Esophagus squamous epithelium (tissue), 5 donors: Measurements from ENCODE around the gene ABCC1. TPM values are rescaled to one million over a fixed set of nuclear protein-coding genes. Genes with fewer than 3 reads are reported as not detected.
A peak's percentile ranks its signal among the peaks of the same experiment; 100 is the strongest.

Source experiments
- DNase-seq: peaks from one replicate; lab custom pipeline; 2025; lab: John Stamatoyannopoulos, UW
- H3K27ac ChIP-seq, 4 donors: fragments of 200-600 bp; sonication (generic); one replicate each; pipeline ENCODE4 v1.5.1; 2016 to 2019; ENCODE audit warnings: mild to moderate bottlenecking in 1 of 4
- H3K27me3 ChIP-seq, 4 donors: fragments of 200-600 bp; sonication (generic); 1 replicate in 3 of 4; 2 replicates in 1 of 4; pipeline versions ENCODE4 v1.5.1 to v1.6.0; 2017 to 2021; ENCODE audit warnings: antibody characterized with exemption in 1 of 4
- H3K36me3 ChIP-seq, 3 donors: fragments of 200-600 bp; sonication (generic); one replicate each; pipeline ENCODE4 v1.5.1; 2016 to 2019
- H3K4me1 ChIP-seq, 3 donors: fragments of 200-600 bp; sonication (generic); one replicate each; pipeline ENCODE4 v1.5.1; 2017 to 2019
- H3K4me3 ChIP-seq, 4 donors: fragments of 200-600 bp; sonication (generic); 1 replicate in 3 of 4; 2 replicates in 1 of 4; pipeline ENCODE4 v1.5.1; 2016 to 2019; ENCODE audit warnings: mild to moderate bottlenecking in 2 of 4, moderate library complexity in 1 of 4
- H3K9me3 ChIP-seq, 3 donors: fragments of 200-600 bp; sonication (generic); one replicate each; pipeline ENCODE4 v1.5.1; 2016 to 2019
- POLR2A ChIP-seq, 4 donors: fragments of 450-650 bp; IDR thresholded peaks; one replicate each; pipeline ENCODE4 v1.6.1; 2017; ENCODE audit warnings: antibody characterized with exemption in 4 of 4, mild to moderate bottlenecking in 4 of 4, moderate library complexity in 3 of 4
- WGBS, 2 donors: methylation state at CpG; one replicate each; pipeline ENCODE4 v1.1.5; 2018; 5-methylcytosine and 5-hydroxymethylcytosine counted together
- intact Hi-C: fragments of 100-400 bp; cut with DNase I; formaldehyde crosslinking; loops from one replicate; pipeline ENCODE4 v1.15.0; 2022
- total RNA-seq, 4 donors: library from RNA; depleted of rRNA; stranded (reverse); fragments of >200 nt; gene quantifications; one replicate each; pipeline ENCODE4 v1.1.0, GENCODE V29; 2016
- TF ChIP-seq, protein P1 (sequence below), 6 experiments: fragments of 450-650 bp in 4 of 6; fragments of 200-600 bp in 2 of 6; sonication (generic) in 2 of 6; IDR thresholded peaks; one replicate each; pipeline ENCODE4 v1.5.1; 2016 to 2019; ENCODE audit warnings: antibody characterized with exemption in 6 of 6, mild to moderate bottlenecking in 4 of 6, moderate library complexity in 4 of 6
- donor health status: DM: yes; HTN: yes; CAD: no.

ABCC1 gene
- total RNA-seq, 4 donors from 2014 or later = 22.9 to 56.7 (median 46.9) TPM

DNA sequence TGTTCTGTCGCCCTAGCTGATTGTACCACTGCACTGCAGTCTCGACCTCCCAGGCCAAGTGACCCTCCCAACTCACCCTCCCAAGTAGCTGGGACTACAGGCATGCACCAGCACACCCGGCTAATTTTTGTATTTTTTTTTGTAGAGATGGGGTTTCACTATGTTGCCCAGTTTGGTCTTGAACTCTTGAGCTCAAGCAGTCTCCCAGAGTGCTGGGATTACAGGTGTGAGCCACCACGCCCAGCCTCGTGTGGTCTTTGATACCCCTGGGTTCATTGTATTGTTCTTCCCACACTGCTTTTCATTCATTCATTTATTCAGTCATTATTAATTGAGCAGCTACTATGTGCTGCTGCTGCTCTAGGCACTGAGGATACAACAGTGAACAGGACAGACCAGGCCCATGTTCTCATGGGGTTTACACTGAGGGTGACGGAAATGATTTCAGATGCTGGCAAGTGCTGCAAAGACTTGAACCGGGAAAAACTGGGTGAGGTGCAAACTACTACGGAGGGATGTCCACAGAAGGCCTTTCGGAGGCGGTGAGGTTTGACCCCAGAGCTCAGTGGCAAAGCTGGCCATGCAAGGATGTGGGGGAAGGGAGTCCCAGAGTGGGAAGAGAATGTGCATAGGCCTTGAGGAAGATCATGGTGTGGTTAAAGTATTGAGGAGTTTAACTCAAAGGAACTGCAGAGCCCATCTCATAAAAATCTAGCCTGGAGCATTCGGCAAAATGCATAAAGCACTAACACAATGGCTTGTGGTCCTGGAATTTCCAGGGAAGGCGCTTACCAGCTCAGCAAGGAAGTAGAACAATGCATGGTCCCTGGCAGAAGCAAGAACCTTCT, 10.9 kb downstream of the ABCC1 start:
- intact Hi-C loops = no loop called here
- no peaks in the 10 kb centered on the region for H3K36me3 ChIP-seq
- H3K4me3 ChIP-seq = no peak overlapping the region
- H3K9me3 ChIP-seq = no peaks in the 10 kb centered on the region
- peaks cover 19 to 92% (median 41%) of the 10 kb centered on the region in 3 donors for H3K4me1 ChIP-seq
- no peak for TF ChIP-seq POLR2A (IDR thresholded peaks at IDR 0.05)
- TF ChIP-seq, protein P1, sequence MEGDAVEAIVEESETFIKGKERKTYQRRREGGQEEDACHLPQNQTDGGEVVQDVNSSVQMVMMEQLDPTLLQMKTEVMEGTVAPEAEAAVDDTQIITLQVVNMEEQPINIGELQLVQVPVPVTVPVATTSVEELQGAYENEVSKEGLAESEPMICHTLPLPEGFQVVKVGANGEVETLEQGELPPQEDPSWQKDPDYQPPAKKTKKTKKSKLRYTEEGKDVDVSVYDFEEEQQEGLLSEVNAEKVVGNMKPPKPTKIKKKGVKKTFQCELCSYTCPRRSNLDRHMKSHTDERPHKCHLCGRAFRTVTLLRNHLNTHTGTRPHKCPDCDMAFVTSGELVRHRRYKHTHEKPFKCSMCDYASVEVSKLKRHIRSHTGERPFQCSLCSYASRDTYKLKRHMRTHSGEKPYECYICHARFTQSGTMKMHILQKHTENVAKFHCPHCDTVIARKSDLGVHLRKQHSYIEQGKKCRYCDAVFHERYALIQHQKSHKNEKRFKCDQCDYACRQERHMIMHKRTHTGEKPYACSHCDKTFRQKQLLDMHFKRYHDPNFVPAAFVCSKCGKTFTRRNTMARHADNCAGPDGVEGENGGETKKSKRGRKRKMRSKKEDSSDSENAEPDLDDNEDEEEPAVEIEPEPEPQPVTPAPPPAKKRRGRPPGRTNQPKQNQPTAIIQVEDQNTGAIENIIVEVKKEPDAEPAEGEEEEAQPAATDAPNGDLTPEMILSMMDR (IDR thresholded peaks at IDR 0.05) = no peak
- no peaks in the 10 kb centered on the region for H3K27me3 ChIP-seq
- DNase-seq = no peak
- 60 to 85% methylated on average over 11 to 12 of the region's 12 CpGs for WGBS, 2 donors
- peak overlapping the region in 3 of 4 donors; percentile 40 to 57 (median 44) for H3K27ac ChIP-seq

DNA sequence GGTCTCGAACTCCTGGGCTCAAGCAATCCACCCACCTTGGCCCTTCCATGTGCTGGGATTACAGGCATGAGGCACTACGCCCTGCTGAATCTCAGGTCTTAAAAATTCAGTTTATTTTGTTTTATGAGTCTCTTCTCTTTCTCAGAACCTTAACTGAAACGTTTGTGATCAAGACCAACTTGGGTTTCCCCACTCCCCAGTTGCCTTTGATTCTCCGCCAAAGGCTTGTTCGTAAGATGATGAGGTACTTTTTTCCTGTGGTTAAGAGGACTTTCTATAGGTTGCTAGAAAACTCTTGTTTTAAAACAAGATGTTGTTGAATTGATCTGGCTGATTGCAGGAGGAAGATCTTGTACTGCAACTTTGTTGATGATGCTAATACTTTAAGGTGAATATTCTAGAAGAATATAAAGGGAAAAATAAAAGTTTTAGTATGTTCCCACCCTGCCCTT, 11.7 kb downstream of the ABCC1 start:
- Histone ChIP-seq H3K4me3 (peak overlapping the region in 1 of 4 donors; percentile 0), H3K4me1 (peaks cover 19 to 99% (median 47%) of the 10 kb centered on the region in 3 donors)

DNA sequence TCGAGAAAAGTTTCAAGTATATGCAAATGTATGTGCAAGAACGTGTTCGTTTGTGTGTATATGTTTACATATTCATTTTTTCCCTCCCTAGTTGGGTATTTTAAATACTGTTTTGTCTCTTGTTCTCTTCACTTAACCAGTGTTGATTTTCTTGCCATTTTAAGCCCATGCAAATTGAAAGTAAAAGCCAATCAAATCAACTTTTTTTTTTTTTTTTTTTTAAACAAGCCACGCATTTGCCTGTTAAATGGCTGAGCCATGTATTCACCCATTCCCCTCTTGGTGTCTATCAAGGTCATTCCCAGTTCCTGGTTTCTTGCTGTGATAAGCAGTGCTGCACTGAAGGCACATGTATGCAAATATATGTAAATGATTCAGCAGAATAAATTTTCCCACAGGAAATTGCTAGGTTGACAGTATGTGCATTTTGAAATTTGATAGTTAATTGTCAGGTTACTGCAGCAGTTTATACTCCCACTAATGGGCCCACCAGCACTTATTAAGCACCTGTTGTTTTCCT, 12.2 kb downstream of the ABCC1 start:
- peak overlapping the region in 1 of 4 donors; percentile 0 for H3K4me3 ChIP-seq
- H3K27me3 ChIP-seq = no peaks in the 10 kb centered on the region
- H3K9me3 ChIP-seq = no peaks in the 10 kb centered on the region
- no peak for DNase-seq
- no peaks in the 10 kb centered on the region for H3K36me3 ChIP-seq
- intact Hi-C loops = no loop called here
- peak overlapping the region in 3 of 4 donors; percentile 11 to 57 (median 40) for H3K27ac ChIP-seq
- TF ChIP-seq POLR2A (IDR thresholded peaks at IDR 0.05) = no peak
- TF ChIP-seq, protein P1 (IDR thresholded peaks at IDR 0.05) = no peak
- peaks cover 19 to 100% (median 53%) of the 10 kb centered on the region in 3 donors for H3K4me1 ChIP-seq
- 43 to 58% methylated on average over 4 of the region's 4 CpGs for WGBS, 2 donors

More for the DNA sequence above, 11.7 kb downstream of the ABCC1 start:
- DNase-seq = no peak
- WGBS, 2 donors = 25 to 46% methylated on average over 5 of the region's 5 CpGs
- Histone ChIP-seq H3K27me3 (no peaks in the 10 kb centered on the region), H3K36me3 (no peaks in the 10 kb centered on the region), H3K9me3 (no peaks in the 10 kb centered on the region), H3K27ac (peak overlapping the region in 3 of 4 donors; percentile 3 to 57 (median 40))
- intact Hi-C loops = no loop called here
- TF ChIP-seq, protein P1 (IDR thresholded peaks at IDR 0.05) = no peak
- TF ChIP-seq POLR2A (IDR thresholded peaks at IDR 0.05) = no peak

DNA sequence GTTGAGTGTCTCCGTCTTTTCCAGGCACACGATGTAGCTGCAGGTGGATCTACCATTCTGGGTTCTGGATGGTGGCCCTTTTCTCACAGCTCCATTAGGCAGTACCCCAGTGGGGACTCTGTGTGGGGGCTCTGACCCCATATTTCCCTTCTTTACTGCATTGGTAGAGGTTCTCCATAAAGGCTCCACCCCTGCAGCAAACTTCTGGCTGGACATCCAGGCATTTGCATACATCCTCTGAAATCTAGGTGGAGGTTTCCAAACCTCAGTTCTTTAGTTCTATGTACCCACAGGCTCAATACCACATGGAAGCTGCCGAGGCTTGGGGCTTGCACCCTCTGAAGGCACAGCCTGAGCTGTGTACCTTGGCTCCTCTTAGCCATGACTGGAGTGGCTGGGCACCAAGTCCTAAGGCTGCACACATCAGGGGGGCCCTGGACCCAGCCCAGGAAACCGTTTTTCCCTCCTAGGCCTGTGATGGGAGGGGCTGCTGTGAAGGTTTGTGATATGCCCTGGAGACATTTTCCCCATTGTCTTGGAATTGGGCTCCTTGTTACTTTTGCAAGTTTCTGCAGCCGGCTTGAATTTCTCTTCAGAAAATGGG, 14.0 kb downstream of the ABCC1 start:
- intact Hi-C loops = no loop called here
- H3K4me1 ChIP-seq = peaks cover 24 to 96% (median 59%) of the 10 kb centered on the region in 3 donors
- no peaks in the 10 kb centered on the region for H3K9me3 ChIP-seq
- H3K27ac ChIP-seq = peak overlapping the region in 3 of 4 donors; percentile 15 to 56 (median 39)
- no peak for TF ChIP-seq POLR2A (IDR thresholded peaks at IDR 0.05)
- TF ChIP-seq, protein P1 (IDR thresholded peaks at IDR 0.05) = no peak
- 53 to 67% methylated on average over 4 of the region's 5 CpGs for WGBS, 2 donors
- H3K27me3 ChIP-seq = no peaks in the 10 kb centered on the region
- no peaks in the 10 kb centered on the region for H3K36me3 ChIP-seq
- DNase-seq = no peak
- H3K4me3 ChIP-seq = no peak overlapping the region
